Activated T-helper 1 cell treated with Interleukin-2 at 50 U/mL for 16 hours (primary cell): ENCODE measurements around the gene P2RX4.
"Not testable (repeated sequence)": the region's sequence is repeated elsewhere in the genome, so short reads cannot be mapped to it uniquely, and the experiment has no call there.

ENCODE experiments used
- DNase-seq: peaks from one replicate; pipeline ENCODE4 v3.0.0-alpha.2; 2020; ENCODE audit warnings: low read depth

Gene P2RX4

GRCh38 chr12:121188227-121188626, 21.7 kb upstream of the P2RX4 start:
- DNase-seq: no peak

DNA sequence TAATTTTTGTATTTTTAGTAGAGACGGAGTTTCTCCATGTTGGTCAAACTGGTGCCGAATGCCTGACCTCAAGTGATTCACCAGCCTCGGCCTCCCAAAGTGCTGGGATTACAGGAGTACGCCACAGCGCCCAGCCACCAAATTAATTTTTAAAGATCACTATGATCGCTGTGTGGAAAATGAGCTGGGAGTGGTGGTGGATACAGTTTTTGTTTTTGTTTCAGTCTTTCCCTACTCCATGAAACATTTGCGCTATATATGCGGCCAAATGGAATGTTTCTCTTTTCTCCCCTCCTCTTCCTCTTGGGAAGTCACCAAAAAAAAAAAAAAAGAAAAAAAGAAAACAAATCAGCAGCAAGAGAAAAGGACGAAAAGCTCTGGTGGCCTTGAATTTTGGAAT, 20.8 kb upstream of the P2RX4 start:
- no peak for DNase-seq

DNA sequence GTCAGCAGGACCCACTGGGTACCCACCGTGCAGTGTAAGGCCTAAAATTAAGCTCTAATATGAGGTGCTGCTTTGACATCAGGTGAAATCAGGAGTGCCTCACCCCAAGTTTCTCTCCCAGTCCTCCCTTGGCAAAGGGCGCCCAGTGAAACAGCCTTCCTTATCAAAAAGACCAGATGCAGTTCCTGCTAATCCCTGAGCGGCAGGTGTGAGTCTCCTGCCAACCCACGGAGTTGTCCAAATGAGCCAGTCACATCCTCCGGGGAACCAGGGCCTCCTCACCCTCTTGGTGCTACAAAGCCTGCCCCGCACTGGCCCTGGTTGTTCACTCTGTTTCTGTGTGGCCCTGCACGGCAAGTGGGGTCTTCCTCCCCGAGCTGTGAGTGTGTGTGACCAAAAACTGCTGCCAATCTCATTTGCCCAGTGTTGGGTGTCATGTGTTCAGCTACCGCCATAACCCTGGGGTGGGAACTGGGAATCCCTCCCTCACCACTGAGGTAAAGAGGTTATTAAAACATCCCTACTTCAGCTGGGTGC, 20.2 kb upstream of the P2RX4 start:
- no peak for DNase-seq

DNA sequence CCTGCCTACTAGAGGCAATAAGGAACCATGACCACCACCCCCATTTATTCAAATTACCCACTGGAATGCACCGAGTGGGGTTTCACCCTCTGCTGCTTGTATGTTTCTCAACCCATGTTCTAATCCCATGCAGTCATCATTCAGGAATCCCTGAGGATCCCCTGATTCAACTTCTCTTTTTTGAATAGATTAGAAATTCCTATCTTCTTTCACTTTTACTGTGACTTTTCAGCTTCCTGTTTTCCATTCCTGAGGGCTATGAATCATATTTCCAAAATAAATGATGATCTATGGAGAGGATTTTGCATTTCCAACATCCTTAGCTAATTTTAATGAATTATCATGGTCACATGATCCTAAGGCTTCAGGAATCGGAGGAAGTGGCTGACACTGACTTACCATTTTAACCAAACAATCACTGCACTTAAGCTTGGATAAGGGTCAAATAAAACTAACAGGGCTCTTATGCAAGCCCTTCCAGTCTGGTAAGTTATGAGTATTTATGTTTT, 19.4 kb upstream of the P2RX4 start:
- DNase-seq: no peak

DNA sequence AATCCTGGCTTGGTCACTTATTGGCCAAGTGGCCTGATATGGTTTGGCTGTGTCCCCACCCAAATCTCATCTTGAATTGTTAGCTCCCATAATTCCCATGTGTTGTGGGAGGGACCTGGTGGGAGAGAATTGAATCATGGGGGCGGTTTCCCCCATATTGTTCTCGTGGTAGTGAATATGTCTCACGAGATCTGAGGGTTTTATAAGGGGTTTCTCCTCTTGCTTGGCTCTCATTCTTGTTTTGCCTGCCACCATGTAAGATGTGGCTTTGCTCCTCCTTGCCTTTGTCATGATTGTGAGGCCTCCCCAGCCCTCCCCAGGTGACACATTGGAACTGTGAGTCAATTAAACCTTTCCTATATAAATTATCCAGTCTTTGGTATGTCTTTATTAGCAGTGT, 18.8 kb upstream of the P2RX4 start:
- no peak for DNase-seq

- DNase-seq: no peak
These were observed 13.0 kb upstream of the P2RX4 start for GRCh38 chr12:121196902-121197301.

- DNase-seq: no peak
These were observed 11.0 kb upstream of the P2RX4 start for GRCh38 chr12:121198949-121199348.

- DNase-seq: not testable (repeated sequence)
These were observed 8.8 kb upstream of the P2RX4 start for GRCh38 chr12:121201140-121201539.

GRCh38 chr12:121202407-121203355, 7.2 kb upstream of the P2RX4 start:
- no peak for DNase-seq

DNA sequence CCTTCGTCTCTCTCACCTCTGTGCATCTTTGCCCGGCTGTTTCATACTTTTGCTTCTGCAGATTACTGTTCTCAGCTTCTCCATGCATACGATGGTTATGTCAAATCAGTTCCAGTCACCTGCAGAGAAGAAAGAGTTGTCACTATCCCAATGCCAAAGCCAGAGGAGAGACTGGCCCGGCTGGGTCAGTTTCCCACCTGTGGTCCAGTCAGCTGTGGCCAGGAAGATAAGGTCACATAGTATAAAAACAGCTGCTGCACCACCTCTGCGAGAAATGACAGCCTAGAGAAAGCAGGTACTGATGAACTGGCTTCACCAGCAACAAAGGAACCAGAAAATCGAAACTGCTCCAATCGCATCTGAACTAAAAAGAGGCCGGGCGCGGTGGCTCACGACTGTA, 6.4 kb upstream of the P2RX4 start:
- DNase-seq: no peak

DNA sequence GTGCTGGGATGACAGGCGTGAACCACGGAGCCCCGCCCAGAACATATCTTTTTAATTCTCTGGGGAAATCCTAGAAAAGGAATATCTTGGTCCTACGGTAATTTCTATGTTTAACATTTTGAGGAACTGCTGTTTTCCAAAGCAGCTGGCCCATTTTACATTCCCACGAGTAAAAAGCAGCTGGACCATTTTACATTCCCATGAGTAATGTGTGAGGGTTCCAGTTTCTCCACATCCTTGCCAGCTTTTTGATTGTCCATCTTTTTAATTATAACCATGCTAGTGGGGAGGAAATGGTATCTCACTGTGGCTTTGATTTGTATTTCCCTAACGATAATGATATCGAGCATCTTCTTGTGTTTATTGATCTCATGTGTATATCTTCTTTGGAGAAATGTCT, 4.4 kb upstream of the P2RX4 start:
- no peak for DNase-seq

- not testable (repeated sequence) for DNase-seq
These were observed 1.4 kb upstream of the P2RX4 start for GRCh38 chr12:121208571-121208970.

DNA sequence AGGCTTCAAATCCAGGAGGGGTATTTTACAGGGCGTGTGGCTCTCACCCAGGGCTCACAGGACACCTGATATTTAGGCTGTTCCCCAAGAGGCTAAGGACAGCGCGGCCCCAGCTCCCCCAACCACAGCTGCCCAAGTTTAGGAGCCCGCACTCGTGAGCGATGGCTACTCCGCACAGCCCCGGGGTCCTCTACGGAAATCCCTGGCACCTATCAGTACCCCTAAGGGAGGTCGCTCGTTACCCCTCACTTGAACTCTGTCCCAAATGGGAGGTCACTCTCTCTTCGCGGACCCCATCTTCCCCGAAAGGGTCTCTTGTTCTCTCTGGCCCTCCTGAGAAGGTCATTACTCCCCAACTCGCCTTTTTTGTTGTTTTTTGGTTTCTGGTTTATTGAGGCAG, 708 bp upstream of the P2RX4 start:
- DNase-seq: no peak

GRCh38 chr12:121212875-121213274, 2.9 kb downstream of the P2RX4 start:
- no peak for DNase-seq

DNA sequence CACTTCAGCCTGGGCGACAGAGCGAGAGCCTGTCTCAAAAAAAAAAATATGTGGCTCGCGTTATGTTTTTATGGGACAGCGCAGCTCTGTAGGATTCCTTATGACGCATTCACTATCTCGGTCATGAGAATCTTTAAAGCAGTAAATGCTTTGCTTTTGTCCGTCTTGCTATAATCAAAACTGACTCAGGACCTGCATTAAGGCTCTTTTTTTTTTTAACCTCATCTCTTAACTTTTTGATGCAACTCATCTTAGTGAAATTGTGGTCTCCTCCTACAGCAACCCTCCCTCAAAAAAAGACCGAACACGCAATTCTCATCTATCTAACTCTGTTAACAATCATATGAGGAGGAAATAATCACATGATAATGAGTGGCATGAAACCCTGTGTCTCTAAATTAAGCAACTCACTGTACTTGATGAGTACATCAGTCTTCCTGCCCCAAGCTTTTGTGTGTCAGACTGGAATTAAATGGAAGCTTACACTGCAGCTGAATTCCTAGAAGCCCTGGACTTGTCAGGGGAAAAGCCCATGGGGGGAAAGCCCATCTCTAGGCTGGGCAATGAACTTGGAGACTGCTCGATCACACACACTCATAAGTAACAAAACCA, 4.3 kb downstream of the P2RX4 start:
- DNase-seq: no peak

DNA sequence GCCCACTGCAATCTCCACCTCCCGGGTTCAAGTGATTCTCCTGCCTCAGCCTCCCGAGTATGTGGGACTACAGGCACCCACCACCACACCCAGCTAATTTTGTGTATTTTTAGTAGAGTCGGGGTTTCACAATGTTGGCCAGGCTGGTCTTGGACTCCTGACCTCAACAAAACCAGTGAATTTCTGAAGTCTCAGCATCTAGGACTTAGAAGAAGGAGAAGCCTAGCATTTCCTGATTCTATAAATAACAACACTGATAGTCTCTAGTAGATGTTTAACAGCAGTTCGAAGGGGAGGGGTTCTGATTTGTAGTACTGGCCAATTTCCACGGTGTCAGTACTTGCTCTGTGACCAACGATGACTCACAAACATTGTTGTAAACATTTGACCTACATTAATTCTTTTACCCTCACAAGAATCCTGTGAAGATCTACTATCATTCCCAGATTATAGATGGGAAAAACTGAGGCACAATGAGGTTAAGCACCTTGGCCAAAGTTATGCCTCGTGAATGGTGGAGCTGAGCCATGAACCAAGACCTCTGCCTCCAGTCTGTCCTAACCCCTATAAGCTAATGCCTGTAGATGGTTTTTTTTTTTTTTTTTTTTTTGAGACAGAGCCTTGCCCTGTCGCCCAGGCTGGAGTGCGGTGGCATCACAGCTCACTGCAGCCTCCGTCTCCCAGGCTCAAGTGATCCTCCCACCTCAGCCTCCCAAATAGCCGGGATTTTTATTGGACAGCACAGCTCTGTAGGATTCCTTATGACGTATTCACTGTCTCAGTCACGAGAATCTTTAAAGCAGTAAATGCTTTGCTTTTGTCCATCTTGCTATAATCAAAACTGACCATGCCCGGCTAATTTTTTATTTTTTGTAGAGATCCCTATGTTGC, 5.2 kb downstream of the P2RX4 start:
- no peak for DNase-seq

DNA sequence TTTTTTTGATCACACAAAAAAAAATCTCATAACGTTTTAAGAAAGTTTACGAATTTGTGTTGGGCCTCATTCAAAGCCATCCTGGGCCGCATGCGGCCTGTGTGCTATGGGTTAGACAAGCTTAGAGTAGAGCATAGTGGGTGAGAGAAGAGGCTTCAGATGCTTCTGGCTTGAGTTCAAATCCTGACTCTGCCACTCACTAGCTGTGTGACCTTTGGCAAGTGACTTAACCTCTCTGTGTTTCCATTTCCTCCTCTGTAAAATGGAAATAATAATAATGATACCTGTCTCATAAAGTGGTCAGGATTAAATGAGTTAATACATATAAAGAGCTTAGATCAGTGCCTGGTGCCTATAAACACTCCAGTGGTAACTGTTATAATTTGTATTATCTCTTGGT, 6.2 kb downstream of the P2RX4 start:
- DNase-seq: no peak

DNA sequence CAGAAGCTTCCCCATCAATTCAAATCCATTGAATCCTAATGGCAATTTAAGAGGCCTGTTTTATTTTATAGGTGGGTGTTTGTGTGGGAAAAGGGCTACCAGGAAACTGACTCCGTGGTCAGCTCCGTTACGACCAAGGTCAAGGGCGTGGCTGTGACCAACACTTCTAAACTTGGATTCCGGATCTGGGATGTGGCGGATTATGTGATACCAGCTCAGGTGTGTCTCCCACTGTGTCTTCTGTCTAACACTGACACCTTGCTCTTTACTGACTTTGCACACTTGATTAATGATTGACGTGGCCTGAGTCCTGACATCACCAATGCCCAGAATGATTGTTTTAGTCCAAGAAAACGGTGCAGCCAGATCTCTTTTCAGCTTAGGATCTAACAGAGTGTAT, 7.1 kb downstream of the P2RX4 start:
- no peak for DNase-seq

DNA sequence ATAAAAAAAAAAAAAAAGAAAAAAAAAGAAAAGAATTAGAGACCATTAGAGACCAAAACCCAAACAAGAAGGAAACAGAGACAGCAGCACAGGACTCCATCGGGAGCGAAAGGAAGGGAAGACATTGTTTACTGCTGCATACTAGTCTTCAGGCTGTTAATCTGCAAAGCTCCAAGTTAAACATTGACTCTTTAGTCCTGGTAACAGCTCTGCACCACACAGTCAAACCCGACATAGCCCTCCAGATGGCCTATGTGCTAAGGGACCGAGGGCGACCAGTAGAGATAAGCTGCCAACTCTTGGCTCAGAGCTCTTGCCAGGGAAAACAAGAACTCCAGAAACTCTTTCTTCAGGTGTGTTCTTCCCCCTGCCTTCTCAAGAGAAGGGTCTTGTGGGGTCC, 7.8 kb downstream of the P2RX4 start:
- no peak for DNase-seq

- DNase-seq: no peak
These were observed 8.8 kb downstream of the P2RX4 start for GRCh38 chr12:121218588-121219352.

- no peak for DNase-seq
These were observed 9.5 kb downstream of the P2RX4 start for GRCh38 chr12:121219353-121219986.
